Thoracic aorta (tissue), 2 donors: ENCODE results near the gene LUC7L3. TPM values are rescaled to one million over a fixed set of nuclear protein-coding genes. Genes with fewer than 3 reads are reported as not detected.

Experiments used
- ATAC-seq: fragments of 150-250 bp; one replicate; pipeline ENCODE4 v1.8.0; 2017; ENCODE audit warnings: low read depth; ENCODE audit not compliant: insufficient number of reproducible peaks, low FRiP score
- DNase-seq: peaks from one replicate; pipeline ENCODE4 v3.0.0-alpha.2; 2020; ENCODE audit warnings: low spot score
- H3K27ac ChIP-seq, 2 donors: fragments of 200-600 bp; sonication (generic); 1 replicate in 1 of 2; 2 replicates in 1 of 2; pipeline ENCODE4 v1.5.1; 2016; ENCODE audit warnings: mild to moderate bottlenecking in 2 of 2, moderate library complexity in 2 of 2
- H3K27me3 ChIP-seq: fragments of 200-600 bp; sonication (generic); replicated peaks from 2 replicates; pipeline ENCODE4 v1.6.0; 2016; ENCODE audit warnings: mild to moderate bottlenecking; ENCODE audit not compliant: insufficient read depth
- H3K36me3 ChIP-seq: fragments of 200-600 bp; sonication (generic); one replicate; pipeline ENCODE4 v1.5.1; 2016
- H3K4me1 ChIP-seq, 2 donors: fragments of 200-600 bp; sonication (generic); 1 replicate in 1 of 2; 2 replicates in 1 of 2; pipeline versions ENCODE4 v1.5.1 to v1.6.0; 2016; ENCODE audit warnings: low read depth in 2 of 2, mild to moderate bottlenecking in 1 of 2; ENCODE audit not compliant: control insufficient read depth in 1 of 2
- H3K4me3 ChIP-seq: fragments of 200-600 bp; sonication (generic); 2 replicates; pipeline ENCODE4 v1.5.1; 2016; ENCODE audit warnings: mild to moderate bottlenecking
- H3K9me3 ChIP-seq: fragments of 200-600 bp; sonication (generic); 2 replicates; pipeline ENCODE4 v1.5.1; 2016
- CTCF ChIP-seq: fragments of 200-600 bp; sonication (generic); IDR thresholded peaks from one replicate; pipeline ENCODE4 v1.5.1; 2019; ENCODE audit warnings: antibody characterized with exemption
- total RNA-seq, 2 donors: library from RNA; depleted of rRNA; stranded (reverse); fragments of >200 nt; gene quantifications; one replicate each; pipeline versions ENCODE4 v1.1.0 to v1.2.3, GENCODE V29; 2016

LUC7L3 gene
- total RNA-seq, 2 donors from 2014 or later: 60.8 to 136 TPM

DNA sequence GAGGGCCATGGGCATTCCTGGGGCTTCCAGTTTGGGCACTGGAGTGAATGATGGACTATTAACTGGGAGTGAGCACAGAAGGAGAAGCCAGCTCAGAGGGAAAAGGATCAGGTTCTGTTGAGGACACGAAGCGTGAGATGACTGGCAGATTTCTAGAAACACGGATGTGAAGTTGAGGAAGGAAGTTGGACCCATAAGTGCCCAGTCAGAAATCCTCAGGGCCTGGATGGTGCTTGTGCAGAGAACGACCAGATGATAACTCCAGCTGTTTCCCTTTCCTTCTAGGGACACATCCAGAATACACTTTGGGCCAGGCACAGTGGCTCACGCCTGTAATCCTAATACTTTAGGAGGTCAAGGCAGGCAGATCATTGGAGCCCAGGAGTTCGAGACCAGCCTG lies 71.2 kb downstream of the LUC7L3 start:
- DNase-seq: no peak
- Histone ChIP-seq H3K4me3 (no peak overlapping the region), H3K27ac (no peak overlapping the region), H3K36me3 (no peaks in the 10 kb centered on the region), H3K4me1 (peaks cover 0 to 6% of the 10 kb centered on the region in 2 donors), H3K27me3 (no peaks in the 10 kb centered on the region), H3K9me3 (no peaks in the 10 kb centered on the region)
- TF ChIP-seq CTCF: no peak
- no peak for ATAC-seq

DNA sequence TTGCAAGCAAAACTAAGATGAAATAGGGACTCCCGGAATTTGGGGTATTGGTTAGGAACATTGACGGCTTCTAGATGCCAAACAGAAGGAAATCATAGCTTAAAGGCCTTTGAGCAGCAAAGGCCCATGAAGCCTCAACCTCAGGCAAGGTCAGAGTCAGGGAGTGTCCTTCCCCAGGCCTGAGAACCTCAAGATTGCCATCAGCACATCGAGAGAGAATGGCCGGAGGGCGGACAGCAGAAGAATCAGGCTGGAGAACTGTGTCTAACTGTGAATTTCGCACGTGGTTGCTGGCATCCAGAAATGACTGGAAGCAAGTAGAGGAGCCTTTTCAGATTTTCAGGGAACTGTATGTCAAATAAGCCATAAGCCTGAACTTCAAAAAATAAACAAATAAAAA lies 72.7 kb downstream of the LUC7L3 start:
- no peak for TF ChIP-seq CTCF
- Histone ChIP-seq H3K27me3 (no peaks in the 10 kb centered on the region), H3K9me3 (no peaks in the 10 kb centered on the region), H3K4me3 (no peak overlapping the region), H3K27ac (no peak overlapping the region), H3K4me1 (no peaks in the 10 kb centered on the region), H3K36me3 (no peaks in the 10 kb centered on the region)
- DNase-seq (no peak), ATAC-seq (no peak)

- no peak for TF ChIP-seq CTCF
- Histone ChIP-seq H3K4me1 (no peaks in the 10 kb centered on the region), H3K4me3 (no peak overlapping the region), H3K36me3 (no peaks in the 10 kb centered on the region), H3K9me3 (no peaks in the 10 kb centered on the region), H3K27ac (no peak overlapping the region), H3K27me3 (no peaks in the 10 kb centered on the region)
- no peak for ATAC-seq
- no peak for DNase-seq
These were observed 73.6 kb downstream of the LUC7L3 start for GRCh38 chr17:50793007-50793406.

DNA sequence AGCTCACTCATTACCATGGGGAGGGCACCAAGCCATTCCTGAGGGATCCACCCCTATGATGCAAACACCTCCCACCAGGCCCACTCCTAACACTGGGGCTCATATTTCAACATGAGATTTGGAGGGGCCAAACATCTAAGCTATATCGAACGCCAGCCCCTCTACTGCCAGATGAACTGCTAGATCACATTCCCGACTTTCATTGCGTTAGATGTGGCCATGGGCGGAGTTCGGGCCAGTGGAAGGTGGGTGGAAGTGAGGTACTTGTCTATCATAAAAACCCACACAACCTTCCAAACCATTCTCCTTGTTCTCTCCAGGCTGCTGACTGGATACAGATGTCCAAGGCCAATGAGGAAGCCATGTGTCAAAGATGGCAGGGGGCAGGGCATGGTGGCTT lies 75.0 kb downstream of the LUC7L3 start:
- no peaks in the 10 kb centered on the region for H3K27me3 ChIP-seq
- H3K36me3 ChIP-seq: no peaks in the 10 kb centered on the region
- no peaks in the 10 kb centered on the region for H3K9me3 ChIP-seq
- H3K4me1 ChIP-seq: no peaks in the 10 kb centered on the region
- no peak for ATAC-seq
- DNase-seq: no peak
- H3K4me3 ChIP-seq: no peak overlapping the region
- TF ChIP-seq CTCF: no peak
- no peak overlapping the region for H3K27ac ChIP-seq

DNA sequence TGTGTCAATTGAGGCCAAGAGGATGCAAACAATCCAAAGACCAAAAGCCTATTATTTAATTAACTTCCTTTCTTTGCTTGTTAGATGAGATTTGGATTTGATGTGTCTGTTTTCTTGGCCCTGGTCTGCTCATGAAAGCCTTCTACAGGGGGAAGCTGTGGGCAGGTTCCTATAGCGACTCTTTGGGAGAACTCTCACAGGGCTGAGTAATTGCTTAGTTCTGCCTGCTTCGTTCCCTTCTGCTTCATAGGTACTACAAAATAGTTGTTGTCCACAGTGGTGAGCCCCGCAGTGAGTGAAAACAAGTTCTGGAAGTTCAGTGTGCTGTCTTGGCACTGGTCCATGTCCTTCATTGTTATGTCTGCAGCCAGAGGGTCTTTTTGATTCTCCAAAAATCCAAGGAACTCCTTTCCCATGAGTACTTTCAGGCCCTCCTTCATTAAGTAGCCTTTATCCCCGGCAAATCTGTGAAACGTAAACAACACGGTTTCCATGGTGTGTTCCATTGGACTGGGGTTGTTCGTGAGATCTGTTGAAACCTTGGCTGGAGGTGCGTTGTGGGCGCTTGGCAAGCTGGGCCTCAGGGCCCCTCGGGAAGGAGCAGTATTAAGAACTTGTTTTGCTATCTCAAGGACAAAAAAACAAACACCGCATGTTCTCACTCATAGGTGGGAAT lies 77.9 kb downstream of the LUC7L3 start:
- no peak overlapping the region for H3K27ac ChIP-seq
- DNase-seq (no peak), ATAC-seq (no peak)
- H3K36me3 ChIP-seq: no peaks in the 10 kb centered on the region
- H3K4me3 ChIP-seq: no peak overlapping the region
- H3K9me3 ChIP-seq: no peaks in the 10 kb centered on the region
- H3K4me1 ChIP-seq: no peaks in the 10 kb centered on the region
- no peaks in the 10 kb centered on the region for H3K27me3 ChIP-seq
- no peak for TF ChIP-seq CTCF
